Sigmoid colon (tissue), 4 donors: ENCODE results near the gene CHCHD10.

Source experiments
- CTCF ChIP-seq, 4 experiments: fragments of 450-650 bp in 3 of 4; fragments of 200-600 bp in 1 of 4; IDR thresholded peaks; one replicate each; pipeline ENCODE4 v1.5.1; 2016 to 2019; ENCODE audit warnings: antibody characterized with exemption in 4 of 4, mild to moderate bottlenecking in 3 of 4, moderate library complexity in 2 of 4
- EP300 ChIP-seq, 4 donors: sonication (generic); formaldehyde crosslinking; IDR thresholded peaks; one replicate each; pipeline ENCODE4 v1.6.1; 2017; ENCODE audit warnings: antibody characterized with exemption in 4 of 4
- POLR2A ChIP-seq, 2 donors: fragments of 450-650 bp; IDR thresholded peaks; one replicate each; pipeline ENCODE4 v1.6.1; 2016; ENCODE audit warnings: antibody characterized with exemption in 2 of 2, mild to moderate bottlenecking in 2 of 2, moderate library complexity in 2 of 2
- POLR2AphosphoS5 ChIP-seq, 4 donors: sonication (generic); formaldehyde crosslinking; IDR thresholded peaks; one replicate each; pipeline ENCODE4 v1.6.1; 2017; ENCODE audit warnings: antibody characterized with exemption in 4 of 4

GRCh38 chr22:23755711-23756110, 12.1 kb downstream of the CHCHD10 start:
- TF ChIP-seq POLR2A (IDR thresholded peaks at IDR 0.05) (no peak), CTCF (IDR thresholded peaks at IDR 0.05) (no peak), POLR2AphosphoS5 (IDR thresholded peaks at IDR 0.05) (no peak), EP300 (IDR thresholded peaks at IDR 0.05) (no peak)
